HG03432 (cell line): ENCODE data around the gene RAD51B.
"Not testable (repeated sequence)": the region's sequence is repeated elsewhere in the genome, so short reads cannot be mapped to it uniquely, and the experiment has no call there.

Experiments used
- ATAC-seq: cut with Tn5 transposase; IDR thresholded peaks from one replicate; pipeline ENCODE4 v1.9.1; 2021; ENCODE audit warnings: mild to moderate bottlenecking, moderate library complexity; ENCODE audit not compliant: unreplicated experiment

RAD51B gene

GRCh38 chr14:67819563-67820421 lies at the start of gene RAD51B:
Gene RAD51B, plus strand, starts transcription at chr14:67819779.
- ATAC-seq = peak; percentile 70

GRCh38 chr14:67773844-67774377 lies 45.7 kb upstream of the RAD51B start:
- ATAC-seq = no peak

GRCh38 chr14:67776653-67777322 lies 42.8 kb upstream of the RAD51B start:
- ATAC-seq = no peak

DNA sequence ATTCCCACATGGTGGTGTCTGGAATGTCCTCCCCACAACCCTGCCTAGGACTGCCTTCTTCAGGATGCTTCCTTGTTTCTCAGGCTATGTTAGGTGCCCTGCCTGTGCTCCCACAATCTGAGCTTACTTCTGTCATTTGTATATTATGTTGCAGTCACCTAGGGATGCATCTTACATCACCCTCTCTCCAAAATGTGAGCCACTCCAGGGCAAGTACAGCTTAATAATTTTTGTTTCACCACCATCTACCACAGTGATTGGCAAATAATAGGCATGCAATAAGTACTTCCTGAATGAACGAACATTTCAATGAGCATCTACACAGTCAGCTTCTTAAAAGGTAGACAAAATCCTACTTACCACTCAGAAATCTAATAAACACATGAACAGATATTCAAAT lies 40.8 kb upstream of the RAD51B start:
- ATAC-seq = no peak

GRCh38 chr14:67782090-67782489 lies 37.5 kb upstream of the RAD51B start:
- ATAC-seq = no peak

DNA sequence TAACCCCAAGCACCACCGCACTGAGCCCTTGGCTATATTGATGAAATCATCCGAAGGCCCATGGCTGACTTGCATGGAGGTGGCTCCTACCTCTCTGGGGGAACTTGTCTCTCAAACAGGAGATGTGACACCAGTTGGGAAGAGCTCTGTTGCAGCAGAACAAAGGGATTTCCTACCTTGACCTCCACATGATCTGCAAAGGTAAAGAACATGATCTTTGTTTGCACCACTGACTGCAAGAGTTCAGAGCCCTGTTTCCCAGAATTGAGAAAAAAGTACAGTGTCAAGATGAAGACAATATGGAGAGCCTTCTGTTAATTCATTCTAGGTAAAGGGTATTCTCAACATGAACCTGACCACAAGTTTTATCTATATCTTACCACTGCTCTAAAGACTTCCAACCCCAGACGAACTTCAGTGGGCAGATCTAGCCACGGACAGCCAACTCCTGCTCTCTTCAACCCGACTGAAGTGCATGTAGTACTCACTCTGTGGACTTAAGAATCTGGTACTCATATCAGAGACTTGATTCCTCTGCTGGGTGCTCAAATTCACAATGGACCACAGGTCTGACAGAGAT lies 35.2 kb upstream of the RAD51B start:
- no peak for ATAC-seq

DNA sequence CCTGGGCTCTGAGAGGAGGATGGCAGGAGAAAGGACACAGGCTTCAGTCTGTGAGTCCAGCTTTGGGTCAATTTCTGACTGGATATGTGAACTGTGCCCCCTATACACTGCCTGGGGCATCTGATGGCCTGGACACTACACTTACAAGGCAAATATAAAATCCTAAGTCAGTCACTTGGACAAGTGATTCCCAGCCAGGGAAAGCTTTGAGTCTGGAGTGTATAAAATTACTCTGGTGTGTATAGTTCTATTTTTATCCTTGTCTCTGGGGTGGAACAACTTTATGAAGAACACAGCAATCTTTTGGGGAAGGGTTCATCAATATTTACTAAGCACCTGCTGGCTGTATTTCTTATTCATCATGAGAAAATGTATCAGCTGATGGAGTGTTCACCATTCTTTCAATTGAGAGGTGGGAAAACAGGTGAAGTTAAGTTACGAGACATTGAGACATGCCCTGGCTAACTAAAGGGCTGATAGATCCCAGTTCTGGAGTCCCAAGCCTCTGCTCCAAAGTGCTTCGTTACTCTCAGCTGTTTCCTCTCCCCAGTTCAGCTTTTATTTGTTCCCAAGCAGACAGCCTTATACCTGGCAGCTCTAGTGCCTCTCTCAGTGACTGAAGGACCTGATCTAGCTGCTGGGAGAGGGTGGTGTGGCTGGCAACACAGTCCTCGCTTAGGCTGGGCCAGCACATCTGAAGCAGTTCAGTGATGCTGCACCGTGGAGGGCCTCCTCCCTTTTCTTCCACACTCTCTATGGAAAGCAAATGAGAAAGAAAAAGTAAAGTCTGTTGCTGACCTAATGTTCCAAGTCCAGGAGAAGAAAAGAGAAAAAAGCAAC lies 34.1 kb upstream of the RAD51B start:
- ATAC-seq = no peak

DNA sequence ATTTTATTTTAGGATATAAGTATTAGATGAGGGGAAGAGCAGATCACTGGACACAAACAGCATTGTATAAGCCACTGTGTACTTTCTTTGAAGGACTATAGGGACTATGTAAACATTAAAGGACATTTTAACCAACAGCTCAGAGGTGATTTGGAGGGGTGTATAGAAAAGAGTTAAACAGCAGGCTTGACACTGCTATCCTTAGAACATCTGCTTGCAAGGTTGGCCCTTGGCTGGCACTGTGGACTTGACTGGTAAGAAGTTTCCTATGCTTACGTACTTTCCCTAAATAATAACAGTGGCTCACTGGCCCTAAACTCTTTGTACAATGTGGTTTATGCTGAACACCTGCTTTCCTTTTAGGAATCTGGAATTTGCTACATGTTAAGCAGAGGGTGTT lies 31.9 kb upstream of the RAD51B start:
- ATAC-seq = no peak

GRCh38 chr14:67798731-67799130 lies 20.8 kb upstream of the RAD51B start:
- no peak for ATAC-seq

- ATAC-seq = no peak
These were observed 18.8 kb upstream of the RAD51B start for GRCh38 chr14:67800743-67801142.

GRCh38 chr14:67806246-67806645 lies 13.3 kb upstream of the RAD51B start:
- ATAC-seq = no peak

GRCh38 chr14:67814821-67815220 lies 4.8 kb upstream of the RAD51B start:
- ATAC-seq = no peak

DNA sequence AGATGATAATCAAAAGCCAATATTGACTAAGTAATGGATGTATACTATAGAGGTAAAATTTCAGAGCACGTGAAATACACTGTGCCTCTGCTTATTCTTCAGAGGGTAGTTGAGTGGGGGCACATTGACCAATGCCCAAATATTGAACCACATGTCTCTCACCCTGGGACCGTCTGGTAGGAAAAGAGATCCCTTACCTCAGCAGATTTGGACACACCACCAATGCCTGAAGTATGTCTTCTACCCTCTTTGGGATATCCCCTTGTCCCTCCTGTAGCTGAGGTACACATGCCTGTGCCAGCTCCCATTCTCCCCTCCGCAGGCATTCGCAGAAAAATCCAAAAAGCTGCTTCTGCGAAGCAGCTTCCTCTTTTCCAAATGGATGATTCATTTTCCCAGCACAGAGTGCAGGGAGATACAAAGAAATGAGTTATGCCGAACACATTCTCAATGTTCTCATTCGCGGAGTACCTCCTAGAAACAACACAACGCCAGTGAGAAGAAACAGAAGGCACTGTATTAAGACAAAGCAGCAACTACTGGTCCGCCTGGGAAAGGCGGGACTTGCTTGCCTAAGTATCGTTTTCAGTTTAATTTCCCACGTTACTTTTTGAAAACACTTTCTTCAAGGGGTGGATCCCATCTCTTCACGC lies 3.9 kb upstream of the RAD51B start:
- ATAC-seq = no peak

DNA sequence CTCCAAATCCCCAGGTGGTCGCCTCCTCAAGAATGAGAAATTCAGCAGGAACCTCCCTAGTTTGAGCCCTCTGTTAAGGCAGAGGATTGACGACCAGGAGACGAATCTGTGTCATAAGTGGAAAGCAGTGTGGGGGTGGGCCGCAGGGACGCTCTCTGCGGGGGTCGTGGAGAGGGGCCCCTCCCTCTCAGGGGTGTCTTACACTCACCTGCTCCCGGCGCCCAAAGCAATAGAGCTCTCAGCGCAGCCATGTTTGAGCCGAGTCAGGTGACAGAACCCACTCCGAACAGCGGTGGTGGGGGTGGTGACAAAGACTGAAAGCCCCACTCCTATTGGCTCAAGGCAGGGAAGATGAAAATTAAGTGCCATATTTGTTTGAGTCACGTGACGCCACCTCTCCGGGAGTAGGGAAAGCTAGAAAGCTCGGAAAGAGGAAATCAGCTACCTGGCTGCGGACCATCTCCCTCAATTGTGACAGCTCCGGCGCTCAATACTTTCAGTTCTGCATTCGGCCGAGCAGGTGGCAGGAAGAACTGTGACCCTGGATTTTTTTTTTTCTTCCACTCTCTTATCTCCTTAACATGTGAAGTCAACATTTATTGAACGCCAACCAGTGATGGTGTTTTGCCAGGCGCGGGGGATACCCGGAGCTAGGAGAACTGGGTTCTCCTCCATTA lies 3.1 kb upstream of the RAD51B start, which contains the start of gene ZFYVE26:
Gene ZFYVE26 (minus strand): TSS at position 265 of the 677 bp plus-strand sequence. CDS start 627 bp downstream, outside the sequence.
- ATAC-seq = peak; percentile 90

- ATAC-seq = no peak
These were observed 1.7 kb upstream of the RAD51B start for GRCh38 chr14:67817750-67818438.

GRCh38 chr14:67818476-67818875 lies 1.1 kb upstream of the RAD51B start:
- ATAC-seq = not testable (repeated sequence)

GRCh38 chr14:67820428-67820971 lies 921 bp downstream of the RAD51B start:
- no peak for ATAC-seq

- ATAC-seq = no peak
These were observed 1.5 kb downstream of the RAD51B start for GRCh38 chr14:67821121-67821520.

DNA sequence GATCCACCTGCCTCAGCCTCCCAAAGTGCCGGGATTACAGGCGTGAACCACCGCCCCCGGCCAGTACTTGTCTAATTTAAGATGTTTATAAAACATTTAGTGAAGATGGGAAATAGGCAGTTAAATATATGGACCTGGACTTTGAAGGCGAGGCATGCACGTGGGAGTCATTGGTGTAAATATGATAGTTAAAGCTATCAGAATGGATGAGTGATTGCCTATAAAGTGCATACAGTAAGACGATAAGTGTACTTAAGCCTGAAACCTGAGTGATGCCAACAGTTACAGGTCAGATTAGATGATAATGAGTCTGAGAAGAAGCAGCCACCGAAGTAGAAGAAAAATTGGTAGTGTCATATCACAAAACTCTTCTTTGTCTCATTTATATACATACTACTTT lies 11.5 kb downstream of the RAD51B start:
- ATAC-seq = no peak
